Epithelial cell of proximal tubule (primary cell): Measurements from ENCODE around the gene TCAIM. TPM values are rescaled to one million over a fixed set of nuclear protein-coding genes. Genes with fewer than 3 reads are reported as not detected.

Experiments
- total RNA-seq: library from RNA; depleted of rRNA; stranded (reverse); fragments of >200 nt; gene quantifications from 2 replicates; pipeline ENCODE4 v1.2.3, GENCODE V29; 2015

The TCAIM gene
- total RNA-seq, 1 donor from 2014 or later: 20.9 TPM

Other genes with a start within 250 kb of the TCAIM start
- gene TOPAZ1, start 96.9 kb upstream of the TCAIM start, total RNA-seq: not detected in 2 replicates
- 3.6 and 4.3 TPM in 2 replicates for gene ZNF445, start 138.9 kb downstream of the TCAIM start, total RNA-seq
- gene ZKSCAN7, start 216.4 kb downstream of the TCAIM start, total RNA-seq: 3.5 and 5.7 TPM in 2 replicates
- gene ZNF660, start 246.2 kb downstream of the TCAIM start, total RNA-seq: 1.7 and 2.5 TPM in 2 replicates